ENCODE data around the gene DCBLD2.

DNA sequence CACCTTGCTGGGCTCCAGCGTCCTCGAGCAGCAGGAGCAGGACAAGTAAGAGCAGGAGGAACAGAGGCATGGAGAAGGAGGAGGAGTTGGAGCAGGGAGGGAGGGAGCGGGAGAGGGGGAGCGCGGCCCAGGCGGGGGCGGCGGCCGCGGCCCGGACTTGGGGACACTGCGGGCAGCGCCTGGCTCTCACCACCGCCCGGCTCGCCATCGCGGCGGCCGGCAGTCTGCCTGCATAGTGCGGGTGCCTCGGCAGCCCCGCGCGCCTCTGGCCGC, 440 bp downstream of the DCBLD2 start:
- TF ChIP-seq POLR2A (IDR thresholded peaks at IDR 0.05) (no peak), CTCF (IDR thresholded peaks at IDR 0.05) (no peak)
